CD4-positive, alpha-beta T cell treated with Interleukin-15 for 4 hours (primary cell): ENCODE results near the gene ARIH2.
A peak's percentile ranks its signal among the peaks of the same experiment; 100 is the strongest.
"Not testable (repeated sequence)": the region's sequence is repeated elsewhere in the genome, so short reads cannot be mapped to it uniquely, and the experiment has no call there.

ENCODE experiments used
- DNase-seq: peaks from one replicate; pipeline ENCODE4 v3.0.0-alpha.2; 2020; ENCODE audit warnings: low spot score

The ARIH2 gene

DNA sequence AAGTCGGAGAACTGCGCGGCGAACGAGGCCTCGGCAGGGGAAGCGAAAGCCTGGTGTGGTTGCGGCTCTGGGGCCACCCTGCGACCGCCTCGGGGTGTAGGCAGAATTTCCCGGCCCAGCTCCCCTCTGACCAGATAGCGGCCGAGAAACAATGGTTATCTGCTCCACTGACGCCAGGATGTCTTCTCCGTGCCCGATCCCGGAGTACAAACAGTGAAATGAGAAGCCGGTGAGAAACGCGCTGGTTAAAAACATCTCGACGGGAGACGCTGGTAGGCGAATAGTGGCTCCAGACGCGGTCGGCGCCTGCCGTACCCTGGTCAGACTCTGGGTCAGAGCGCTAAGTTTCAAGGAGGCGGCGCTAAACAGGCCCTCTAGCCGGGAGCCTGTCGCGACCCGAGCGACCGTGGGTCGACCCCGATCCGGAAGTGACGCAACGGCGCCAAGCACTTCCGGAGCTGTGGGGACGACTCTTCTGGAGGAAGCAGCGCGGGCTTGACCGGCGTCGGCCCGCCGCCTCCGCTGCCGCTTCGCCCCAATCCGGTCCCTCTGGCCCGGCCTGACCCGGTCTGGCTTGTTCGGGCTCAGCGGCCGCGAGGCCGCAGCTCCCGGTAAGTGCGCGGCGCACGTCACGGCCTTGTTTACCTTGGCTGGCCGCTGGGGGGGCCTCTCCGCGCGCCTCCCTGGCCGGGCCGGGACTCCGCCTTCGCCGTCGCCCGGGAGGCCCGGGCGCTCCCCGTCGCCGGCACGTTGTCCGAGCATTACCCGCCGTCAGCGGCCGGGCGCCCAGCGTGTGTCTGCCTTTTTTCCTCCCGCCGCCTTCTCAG, at the start of gene ARIH2:
TSS of gene ARIH2 (plus strand) at position 455 of the 827 bp plus-strand sequence. CDS start 8,717 bp downstream, outside the sequence.
- peak; percentile 83 for DNase-seq

DNA sequence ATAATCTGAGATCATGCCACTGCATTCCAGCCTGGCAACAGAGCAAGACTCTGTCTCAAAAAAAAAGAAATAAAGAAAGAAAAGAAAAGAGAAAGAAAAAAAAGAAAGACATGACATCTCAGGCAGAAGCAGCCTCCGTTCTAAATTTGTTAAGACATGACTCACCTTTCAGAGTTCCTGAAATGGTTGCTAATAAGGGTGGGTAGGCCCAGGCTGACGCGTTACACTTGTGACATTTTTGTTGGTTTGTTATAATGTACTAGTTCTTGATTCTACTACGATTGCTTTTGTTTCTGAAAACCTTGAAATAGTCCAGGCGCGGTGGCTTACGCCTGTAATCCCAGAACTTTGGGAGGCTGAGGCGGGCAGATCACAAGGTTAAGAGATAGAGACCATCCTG, 41.0 kb upstream of the ARIH2 start:
- no peak for DNase-seq

DNA sequence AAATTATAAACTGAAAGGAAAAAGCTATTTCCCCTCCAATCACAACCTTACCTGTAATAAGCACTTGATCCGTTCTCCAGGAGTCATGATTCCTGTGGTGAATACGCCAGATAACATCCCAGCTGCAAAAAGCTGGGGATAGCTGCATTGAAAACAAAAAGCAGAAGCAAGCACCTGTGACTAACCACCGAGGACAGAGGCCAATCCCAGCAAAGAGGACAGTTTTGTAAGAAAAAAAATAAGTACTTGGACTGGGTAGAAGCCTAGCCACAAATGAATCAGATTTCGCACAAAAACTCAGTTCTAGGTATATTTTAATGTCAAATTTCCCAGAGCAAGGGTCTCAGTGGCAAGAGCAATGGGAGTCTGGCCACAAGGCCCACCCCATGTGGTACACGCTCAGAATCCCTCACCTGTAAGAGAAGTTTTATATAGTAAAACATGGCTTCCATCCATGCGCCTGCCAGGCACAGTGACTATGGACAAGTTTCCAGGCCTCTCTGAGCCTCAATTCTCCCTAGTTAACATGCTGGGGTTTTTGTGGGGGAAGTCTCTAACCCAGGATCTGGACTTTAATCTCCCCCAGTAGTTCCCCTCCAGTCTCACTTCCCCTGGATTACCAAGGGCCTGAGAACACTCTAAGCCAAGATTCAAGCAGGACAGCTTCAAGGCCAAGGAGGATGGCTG, 39.2 kb upstream of the ARIH2 start:
- no peak for DNase-seq

DNA sequence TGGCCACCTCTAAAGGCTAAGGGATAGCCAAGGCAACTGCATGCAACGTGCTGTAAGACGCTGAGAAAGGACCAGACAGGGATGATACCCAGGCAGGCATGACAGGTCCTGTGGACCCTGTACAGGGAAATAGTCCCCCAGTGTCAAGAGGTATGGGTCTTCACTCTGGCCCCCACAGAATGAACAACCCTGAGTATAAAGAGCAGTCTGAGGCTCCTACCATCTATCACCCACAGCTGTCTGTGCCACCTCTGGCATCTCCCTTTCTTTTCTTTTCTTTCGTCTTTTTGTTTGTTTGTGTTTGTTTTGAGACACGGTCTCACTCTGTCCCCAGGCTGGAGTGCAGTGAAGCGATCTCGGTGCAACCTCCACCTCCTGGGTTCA, 38.7 kb upstream of the ARIH2 start:
- DNase-seq: no peak

DNA sequence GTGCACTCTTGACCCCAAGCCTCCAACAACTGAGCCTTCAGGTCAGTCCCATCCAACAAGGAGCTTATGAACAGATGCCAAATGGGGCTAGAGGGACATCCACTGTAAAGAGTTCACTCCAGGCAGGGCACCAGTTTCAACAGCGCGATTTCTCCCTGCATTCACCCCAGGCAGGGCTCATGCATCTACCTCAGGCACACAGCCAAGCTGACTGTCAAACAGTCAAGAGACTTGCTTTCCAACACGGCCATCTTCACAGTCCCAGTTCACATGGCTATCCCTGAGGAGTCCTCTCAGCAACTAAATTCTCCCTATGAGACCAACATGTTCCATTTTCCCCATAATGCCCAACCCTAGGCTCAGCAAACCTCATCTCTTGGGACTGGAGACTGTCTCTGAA, 37.6 kb upstream of the ARIH2 start:
- DNase-seq: no peak

DNA sequence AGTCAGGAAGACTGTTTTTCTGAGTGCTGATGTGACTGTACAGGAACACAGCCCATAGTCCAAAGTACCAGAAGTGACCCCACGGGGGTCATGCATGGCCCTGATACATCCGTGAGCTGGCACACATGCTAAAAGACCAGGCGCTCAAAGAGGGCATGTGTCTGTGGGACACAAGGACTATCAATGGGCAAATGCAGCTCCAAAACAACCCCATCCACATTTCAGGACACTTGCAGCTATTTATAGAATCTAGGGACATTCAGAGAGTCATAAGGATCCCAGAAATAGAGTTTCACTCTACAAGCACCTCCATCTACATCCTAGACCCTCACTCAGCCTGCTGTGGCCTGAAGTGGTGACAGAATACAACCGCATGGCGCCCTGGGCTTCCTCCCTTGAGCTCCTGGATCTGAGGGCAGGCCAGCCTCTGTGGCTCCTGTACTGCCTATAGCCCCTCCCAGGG, 37.0 kb upstream of the ARIH2 start:
- no peak for DNase-seq

DNA sequence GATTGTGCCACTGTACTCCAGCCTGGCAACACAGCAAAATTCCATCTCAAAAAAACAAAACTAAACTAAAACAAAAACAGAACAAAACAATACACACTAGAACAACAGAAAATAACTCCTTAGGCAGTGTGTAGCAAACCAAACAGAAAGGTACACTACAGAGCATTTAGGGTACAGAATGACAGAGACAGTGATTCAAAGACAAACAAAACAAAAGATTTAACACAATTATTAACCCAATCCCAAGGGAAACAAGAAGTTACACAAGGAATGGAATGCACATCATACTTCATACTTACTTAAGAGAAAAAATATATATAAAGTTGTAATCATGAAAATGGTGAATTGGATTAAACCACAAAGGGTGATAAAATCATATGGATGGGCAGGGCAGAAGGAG, 32.9 kb upstream of the ARIH2 start:
- no peak for DNase-seq

DNA sequence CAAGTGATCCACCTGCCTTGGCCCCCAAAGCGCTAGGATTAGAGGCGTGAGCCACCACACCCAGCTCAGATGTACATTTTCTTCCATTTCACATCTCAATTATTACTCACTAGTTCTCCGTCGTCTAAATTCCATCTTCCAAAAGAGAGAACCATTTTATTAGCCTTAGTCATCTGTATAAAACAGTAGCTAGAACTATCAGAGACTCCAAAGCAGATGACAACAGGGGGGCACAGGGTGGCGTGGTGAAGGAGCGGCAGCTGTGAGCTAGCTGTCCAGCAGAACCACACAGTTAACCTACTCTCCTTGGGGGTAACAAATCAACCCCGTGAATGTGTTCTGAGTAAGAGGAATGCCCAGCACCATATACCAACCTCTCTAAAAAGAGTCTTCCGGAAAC, 27.0 kb upstream of the ARIH2 start:
- no peak for DNase-seq

DNA sequence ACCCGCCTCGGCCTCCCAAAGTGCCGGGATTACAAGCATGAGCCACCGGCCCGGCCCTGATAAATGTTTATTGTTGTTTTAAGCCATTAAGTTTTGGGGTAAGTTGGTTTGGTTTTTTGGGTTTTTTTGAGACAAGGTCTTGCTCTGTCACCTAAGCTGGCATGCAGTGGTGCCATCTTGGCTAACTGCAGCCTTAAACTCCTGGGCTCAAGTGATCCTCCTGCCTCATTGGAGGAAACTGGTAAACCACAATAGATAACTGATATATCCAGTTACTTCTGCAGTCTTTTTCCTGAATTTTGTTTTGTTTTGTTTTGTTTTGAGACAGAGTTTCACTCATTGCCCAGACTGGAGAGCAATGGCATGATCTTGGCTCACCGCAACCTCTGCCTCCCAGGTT, 24.1 kb upstream of the ARIH2 start:
- DNase-seq: no peak

DNA sequence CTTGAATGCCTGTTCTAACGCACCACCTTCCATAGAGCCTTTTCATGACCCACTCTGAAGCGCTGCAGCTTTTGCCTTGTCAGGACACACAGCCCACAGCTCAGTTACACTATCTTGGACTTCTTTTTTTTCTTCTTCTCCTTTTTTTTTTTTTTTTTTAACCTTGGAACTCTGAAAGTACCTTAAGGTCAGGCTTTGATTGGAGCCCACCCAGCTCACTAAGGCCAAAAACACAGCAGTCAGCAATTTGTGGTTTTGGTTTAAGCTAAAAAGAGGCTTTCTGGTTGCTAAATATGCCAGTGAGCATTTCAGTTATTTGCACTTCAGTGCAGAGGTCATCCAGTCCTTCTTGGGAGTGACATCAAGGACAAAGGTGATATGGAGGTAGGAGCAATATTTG, 21.7 kb upstream of the ARIH2 start:
- DNase-seq: no peak

DNA sequence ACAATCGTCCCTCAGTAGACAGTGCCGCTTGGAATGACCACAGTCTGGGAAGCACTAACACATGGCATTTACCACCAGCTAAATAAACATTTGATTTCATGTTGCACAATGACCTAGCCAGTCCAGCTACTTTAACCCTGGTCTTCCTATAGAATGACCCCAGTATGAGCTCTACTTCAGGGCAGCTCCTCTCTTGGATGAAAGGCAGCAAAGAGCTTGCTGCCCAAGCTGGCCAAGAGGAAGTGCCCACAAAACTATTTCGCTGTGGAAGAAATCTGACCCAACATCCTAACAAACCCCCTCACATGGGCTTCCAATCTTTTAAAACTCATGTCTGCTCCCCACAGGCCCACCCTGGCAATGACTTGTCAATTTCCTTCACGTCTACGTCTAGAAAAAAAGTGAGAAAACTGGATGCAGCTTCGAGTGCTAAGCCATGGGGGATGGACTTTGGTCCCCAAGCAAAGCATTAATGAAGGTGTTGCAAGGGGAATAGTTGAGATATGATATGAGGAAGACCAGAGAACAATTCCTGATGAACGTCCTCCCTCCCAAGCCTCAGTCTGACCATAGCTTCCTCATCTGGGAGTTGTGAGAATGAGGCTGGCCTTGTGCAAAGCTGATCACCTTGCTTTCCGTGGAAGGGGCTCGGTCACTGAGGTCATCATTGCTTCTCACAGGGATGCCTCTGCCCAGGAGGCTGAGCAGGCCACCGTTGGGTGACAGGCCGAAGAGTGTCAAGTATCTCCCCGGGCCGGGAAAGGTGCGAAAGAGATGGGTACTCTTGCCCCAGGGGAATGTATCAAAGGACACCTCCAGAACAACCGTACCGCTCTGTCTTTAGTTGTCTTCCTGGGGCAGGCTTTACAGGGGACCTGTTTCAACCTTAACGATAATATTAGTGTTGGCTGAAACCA, 20.9 kb upstream of the ARIH2 start:
- DNase-seq: no peak

DNA sequence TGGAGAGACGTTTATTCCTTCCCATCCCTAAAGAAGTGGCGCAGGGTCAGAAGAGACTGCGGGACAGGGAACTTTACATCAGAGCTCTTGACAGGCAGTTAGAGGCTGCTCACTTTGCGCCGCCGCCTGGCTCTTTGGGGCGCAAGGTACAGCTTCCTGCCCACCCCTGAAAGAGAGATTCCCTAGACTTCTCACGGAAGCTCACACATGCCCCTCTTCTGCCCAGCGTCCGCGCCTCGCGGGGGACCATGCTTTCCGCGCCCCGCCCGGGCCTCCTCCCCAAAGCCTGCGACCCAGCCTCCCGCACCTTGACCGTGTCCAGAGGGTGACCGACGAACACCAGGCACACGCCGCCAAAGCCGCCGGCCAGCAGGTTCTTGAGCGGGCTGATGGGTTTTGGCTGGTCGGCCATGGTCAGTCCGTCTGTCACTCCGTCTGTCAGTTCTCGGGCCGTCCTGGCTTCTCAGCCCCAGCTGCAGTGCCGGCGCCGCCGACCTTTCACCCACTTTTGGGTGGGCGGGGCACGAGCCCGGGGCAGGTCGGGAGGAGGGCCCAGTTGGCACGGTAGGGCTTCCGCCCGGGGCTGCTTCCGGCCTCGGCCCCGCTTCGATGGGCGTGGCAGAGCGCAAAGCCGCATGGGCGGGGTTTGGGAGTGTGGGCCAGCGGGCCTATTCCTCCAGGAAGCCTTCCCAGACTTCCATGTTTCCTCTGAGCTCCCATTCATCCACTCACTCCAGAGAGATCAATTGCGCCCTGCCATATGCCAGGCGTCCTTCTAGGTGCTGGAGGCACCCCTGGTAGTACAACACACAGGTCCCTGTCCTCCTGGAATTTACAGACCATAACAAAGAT, 20.0 kb upstream of the ARIH2 start, which contains the start of gene SLC25A20:
TSS of gene SLC25A20 (minus strand) at position 500 of the 852 bp plus-strand sequence. CDS start at position 412, 88 bp downstream.
- DNase-seq: peak; percentile 88

DNA sequence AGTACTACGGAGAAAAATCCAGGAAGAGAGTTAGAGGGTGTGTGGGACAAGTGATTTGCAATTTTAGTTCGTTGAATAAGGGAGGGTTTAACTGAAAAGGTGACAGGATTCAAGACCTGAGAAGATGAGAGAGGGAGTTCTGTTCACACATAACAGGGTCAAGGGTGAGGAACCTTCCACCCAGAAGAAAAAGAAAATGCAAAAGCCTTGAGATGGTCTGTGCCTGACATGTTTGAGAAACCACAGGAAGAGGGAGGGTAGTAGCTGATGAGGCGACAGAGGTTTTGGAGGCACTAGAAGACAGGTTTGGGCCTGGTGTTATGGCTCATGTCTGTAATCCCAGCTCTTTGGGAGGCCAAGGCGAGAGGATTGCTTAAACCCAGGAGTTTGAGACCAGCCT, 19.4 kb upstream of the ARIH2 start:
- DNase-seq: peak; percentile 51

DNA sequence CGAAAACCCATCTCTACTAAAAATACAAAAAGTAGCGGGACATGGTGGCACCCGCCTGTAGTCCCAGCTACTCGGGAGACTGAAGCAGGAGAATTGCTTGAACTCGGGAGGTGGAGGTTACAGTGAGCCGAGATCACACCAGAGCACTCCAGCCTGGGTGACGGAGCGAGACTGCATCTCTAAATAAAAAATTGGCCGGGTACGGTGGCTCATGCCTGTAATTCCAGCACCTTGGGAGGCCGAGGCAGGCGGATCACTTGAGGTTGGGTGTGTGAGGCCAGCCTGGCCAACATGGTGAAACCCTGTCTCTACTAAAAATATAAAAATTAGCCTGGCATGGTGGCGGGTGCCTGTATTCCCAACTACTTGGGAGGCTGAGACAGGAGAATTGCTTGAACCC, 11.6 kb upstream of the ARIH2 start:
- DNase-seq: not testable (repeated sequence)

DNA sequence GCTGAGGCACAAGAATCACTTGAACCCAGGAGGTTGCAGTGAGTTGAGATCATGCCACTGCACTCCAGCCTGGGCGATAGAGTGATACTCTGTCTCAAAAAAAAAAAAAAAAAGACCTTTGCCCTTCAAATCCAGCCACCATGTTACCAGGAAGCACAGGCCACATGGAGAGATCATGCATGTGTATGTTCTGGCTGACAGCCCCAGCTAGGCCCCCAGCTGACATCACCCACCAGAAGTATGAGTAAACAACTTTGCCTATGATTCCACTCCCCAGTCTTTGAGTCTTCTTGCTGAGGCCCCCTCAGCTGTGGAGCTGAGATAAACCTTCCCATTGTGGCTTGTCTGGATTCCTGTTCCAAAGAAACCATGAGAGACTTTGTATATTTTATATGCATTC, 3.3 kb upstream of the ARIH2 start:
- DNase-seq: no peak

DNA sequence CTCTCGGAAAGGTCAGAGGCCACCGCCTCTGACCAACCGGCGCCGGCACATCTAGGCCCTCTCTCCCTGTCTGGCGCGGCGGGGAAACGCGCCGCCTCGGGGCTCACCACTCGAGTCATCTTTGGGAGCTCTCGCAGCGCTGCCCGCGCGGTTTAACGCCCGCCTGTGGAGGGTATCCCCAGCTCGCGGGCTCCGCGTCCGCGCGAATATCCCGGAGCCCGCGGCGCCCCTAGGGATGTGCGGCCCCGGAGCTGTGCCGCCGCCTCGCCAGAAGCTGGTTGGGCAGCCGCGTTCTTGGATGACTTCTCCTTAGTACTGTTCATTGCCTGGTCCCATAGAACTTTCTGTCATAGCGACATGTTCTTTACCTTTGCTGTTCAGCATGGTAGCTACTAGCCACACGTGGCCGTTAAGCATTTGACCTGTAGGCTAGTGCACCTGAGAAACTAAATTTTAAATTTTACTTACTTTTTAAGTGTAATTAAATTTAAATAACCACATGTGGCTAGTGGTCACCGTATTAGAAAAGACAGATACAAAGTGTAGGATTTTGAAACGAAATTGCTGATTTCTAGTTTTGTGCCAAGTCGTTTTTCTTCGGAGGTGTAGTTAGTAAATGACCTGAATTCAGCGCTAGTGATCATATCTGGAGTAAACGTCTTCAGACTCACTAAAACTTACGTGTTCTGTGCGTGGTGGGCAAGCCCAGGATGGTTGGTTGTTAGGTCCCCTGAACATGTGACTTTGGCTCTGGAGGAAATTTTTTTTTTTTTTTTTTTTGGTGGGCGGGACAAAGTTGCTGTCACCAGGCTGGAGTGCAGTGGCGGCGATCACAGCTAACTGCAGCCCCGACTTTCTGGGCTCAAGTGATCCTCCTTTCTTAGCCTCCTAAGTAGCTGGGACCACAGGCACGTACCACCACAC, 835 bp downstream of the ARIH2 start:
- peak; percentile 42 for DNase-seq

DNA sequence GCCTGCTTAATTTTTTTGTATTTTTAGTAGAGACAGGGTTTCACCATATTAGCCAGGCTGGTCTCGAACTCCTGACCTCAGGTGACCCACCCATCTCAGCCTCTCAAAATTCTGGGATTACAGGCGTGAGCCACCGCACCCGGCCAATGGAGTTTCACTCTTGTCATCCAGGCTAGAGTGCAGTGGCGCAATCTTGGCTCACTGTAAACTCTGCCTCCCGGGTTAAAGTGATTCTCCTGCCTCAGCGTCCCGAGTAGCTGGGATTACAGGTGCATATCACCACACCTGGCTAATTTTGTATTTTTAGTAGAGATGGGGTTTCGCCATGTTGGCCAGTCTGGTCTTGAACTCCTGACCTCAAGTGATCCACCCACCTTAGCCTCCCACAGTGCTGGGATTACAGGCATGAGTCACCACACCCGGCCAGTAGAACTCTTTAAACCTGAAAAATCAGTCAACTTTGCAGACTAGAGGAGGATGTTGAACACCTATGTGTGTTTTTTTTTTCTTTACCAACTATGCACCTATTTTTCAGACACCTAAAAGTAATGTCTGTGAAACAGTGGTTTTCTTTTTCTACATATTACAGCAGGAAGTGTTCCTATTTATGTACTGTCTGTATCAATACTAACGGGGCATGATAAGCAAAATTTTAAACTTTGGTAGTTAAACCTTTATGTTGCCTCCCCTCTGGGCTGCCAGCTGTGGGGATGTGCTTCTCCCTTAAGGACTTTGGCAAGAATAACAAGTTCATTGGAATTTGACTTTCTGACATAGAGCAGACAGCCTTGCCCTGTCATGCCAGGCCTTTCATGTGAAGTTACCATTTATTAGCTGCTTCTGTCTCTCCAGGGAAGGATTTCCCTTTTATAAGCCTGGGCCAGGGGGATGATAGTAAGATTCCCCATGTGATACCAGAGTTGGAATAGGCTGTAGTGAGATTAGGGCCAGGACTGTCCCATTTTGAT, 8.1 kb downstream of the ARIH2 start:
- peak; percentile 19 for DNase-seq

DNA sequence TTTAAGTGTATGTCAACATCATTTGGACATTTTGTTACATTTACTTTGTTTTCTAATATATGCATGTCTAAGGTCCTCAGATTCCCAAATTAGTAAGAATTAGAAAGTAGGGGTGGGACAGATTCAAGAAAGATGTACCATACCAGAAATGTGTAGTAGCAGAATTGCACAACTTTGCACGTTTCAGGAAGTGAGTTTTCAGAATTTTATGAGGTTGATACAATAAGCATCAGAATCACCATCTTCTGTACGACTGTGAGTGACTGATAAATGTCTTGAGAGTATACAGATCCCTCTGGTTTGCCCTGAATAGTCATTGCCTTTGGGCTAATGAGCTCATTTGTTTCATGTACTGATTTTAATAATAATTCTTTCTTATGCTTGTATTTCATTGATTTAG, 9.3 kb downstream of the ARIH2 start:
- DNase-seq: no peak

DNA sequence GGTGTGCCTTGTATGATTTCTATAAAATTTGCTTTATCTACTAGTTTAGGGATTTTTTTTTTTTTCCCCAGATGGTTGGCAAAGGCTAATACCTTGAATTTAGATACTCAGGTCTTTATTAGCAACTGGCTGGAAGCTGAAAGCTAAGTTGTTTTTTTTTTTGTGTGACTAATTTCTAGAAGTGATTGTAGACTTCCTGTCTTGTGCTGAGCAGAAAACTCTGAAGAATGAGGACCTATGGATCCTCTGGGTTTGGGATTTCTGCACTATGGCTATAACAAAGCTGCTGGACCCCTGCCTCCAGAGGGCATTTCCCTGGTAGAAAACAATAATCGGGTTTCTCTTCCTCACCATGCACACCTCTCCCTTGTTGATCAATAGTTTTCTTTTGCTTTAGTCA, 10.0 kb downstream of the ARIH2 start:
- no peak for DNase-seq
